CD4-positive, alpha-beta T cell treated with Interferon alpha-2 for 1 hour (primary cell): ENCODE data around the gene PNMT.

ENCODE experiments used
- DNase-seq, 2 donors: peaks; one replicate each; pipeline ENCODE4 v3.0.0-alpha.2; 2020 to 2022

PNMT gene

GRCh38 chr17:39634384-39634871 is 33.8 kb upstream of the PNMT start:
- peak in 1 of 2 donors; percentile 60 for DNase-seq

- no peak for DNase-seq
These were observed 32.6 kb upstream of the PNMT start for GRCh38 chr17:39635614-39636176.

- DNase-seq = no peak
These were observed 31.7 kb upstream of the PNMT start for GRCh38 chr17:39636587-39636926.

- peak; percentile 89 to 92 for DNase-seq
These were observed 31.1 kb upstream of the PNMT start, which contains the start of gene STARD3 for GRCh38 chr17:39636927-39637736. TSS of gene STARD3 (plus strand) at chr17:39637144. CDS start at chr17:39653532, 16,388 bp downstream.

GRCh38 chr17:39638317-39638716 is 29.9 kb upstream of the PNMT start:
- no peak for DNase-seq

DNA sequence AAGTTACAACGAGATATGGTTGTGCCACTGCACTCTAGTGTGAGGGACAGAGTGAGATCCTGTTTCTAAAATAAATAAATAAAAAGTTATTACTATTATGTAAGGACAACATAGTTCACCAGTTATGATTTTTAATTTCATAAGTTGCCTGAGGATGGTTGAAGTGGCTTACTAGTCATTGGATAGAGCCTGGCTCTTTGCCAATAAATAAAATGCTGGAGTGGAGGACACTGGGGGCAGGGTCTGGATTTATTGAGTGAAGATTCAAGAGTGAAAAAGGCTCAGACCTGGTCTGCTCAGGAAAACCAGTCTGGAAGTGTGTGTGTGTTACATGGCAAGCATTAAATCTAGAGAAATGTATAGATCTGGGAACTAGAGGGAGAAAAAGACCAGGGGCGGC is 29.2 kb upstream of the PNMT start:
- no peak for DNase-seq

- no peak for DNase-seq
These were observed 28.4 kb upstream of the PNMT start for GRCh38 chr17:39639566-39640458.

DNA sequence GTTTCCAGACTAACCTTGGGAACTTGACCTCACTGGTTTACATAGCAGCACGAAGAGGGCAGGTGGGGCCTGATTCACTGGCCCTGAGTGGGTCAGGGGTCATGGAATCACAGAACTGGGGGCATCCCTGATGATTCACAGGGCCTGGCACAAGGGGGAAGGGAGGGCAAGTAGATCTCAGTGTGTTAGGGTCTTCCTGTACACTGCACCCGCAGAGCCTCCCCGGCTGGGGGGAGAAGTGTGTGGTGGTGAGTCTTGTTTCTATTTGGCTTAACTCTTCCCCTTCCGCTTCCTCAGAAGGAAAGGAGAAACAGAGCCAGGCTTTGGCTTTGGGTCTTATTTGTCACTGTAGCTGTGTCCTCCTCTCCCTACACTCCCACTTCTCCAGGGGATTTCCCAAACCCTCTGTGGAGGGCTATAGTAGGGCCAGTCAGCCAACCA is 27.6 kb upstream of the PNMT start:
- no peak for DNase-seq

GRCh38 chr17:39641097-39641496 is 27.2 kb upstream of the PNMT start:
- no peak for DNase-seq

GRCh38 chr17:39641883-39642282 is 26.4 kb upstream of the PNMT start:
- no peak for DNase-seq

DNA sequence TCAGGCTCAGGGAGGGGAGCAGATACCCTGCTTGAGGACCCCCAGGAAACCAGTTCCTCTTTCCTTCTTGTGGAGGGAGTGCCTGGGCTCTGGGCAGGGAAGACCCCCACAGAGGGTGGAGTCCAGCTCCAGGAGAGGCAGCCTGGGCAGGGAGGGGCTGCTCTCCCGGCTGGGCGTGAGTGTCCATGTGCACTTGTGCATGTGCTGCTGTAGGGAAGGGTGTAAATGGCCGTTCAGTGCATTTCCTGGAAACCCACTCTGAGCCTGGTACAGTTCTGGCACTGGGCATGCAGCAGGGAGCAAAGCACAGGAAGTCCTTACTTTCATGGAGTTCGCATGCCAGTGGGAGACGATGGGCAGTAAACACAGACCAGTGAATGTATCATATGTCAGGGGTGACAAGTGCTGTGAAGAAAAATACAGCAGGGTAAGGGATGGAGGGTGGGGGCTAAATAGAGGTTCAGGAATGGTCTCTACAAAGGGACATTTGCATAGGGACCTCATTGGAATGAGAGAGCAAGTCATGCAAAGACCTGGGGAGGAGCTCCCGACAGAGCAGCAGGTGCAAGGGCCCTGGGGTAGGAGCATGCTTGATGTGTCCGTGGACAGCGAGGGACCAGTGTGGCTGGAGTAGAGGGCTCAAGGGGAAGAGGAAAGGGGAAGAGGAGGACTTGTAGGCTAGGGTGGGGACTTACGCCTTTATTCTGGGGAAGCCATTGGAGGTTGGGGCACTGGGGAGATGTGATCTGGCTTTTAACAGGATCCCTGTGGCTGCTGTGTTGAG is 25.8 kb upstream of the PNMT start:
- DNase-seq = no peak

DNA sequence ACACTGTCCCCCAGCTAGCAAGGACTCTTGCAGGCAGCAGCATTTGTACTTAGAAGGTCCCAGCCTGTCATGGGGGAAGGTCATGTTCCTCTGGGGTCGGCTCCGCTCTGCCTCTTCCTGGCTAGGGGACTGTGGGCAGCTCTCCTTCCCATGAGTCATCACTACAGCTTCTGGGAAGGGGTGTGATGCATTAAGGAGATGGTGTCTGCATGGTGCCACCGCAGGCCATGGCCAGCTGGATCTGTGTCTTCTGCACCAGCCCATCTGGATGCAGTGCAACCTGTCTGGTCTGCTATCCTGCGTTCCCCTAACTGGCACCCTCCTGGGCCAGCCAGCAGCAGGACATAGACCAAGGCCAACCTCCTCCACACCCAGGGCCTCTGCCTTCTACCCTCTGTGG is 25.0 kb upstream of the PNMT start:
- DNase-seq = no peak

DNA sequence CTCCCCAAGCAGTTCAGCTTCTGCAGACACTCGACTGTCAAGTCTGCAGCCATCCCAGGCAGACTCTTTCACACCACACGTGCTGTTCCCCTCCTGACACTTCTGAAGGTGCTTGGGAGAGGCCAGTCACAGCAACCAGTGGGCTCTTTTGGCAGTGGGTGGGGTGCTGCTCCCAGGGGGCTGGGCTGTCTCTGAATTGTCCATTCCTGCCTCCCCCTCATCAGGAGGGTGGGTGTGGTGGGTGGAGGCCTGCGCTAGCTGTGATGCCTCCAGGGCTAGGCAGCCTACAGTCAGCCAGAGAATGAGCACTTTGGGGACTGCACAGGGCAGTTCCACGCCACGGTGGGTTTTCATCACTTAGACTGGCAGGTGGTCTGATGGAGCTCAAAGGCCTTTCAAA is 21.0 kb upstream of the PNMT start:
- no peak for DNase-seq

DNA sequence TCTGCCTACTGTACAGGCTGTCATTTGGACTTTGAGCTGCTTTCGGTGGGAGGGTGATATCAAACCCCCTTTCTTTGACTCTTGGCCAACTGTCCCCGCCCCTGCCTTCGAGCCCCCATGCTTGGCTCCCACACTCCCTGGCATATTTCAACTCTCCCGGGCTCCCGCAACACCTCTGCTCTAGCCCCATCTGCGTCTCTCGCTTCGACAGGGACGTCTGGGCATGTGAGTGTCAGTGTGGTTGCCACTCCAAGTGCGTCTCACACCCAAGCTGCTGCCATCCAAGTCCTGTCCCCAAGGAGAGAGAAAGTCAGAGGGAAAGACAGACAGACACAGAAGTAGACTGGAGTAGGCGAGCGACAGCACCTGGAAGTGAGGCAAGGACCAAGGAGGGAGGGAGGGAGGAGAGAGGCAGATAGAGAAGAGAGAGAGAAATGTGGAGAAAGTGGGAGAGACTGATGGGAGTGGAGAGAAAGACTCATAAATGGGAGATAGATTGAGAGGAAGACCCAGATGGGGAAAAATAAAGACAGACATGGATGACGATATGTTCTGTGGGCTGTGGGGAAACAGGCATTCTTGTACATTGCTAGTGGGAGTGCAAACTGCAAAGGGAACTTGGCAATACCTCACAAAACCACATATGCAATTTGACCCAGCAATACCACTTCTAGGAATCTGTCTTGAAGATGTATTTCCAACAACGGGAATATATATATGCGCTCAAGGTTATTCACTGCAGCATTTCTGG is 19.5 kb upstream of the PNMT start:
- DNase-seq = no peak

DNA sequence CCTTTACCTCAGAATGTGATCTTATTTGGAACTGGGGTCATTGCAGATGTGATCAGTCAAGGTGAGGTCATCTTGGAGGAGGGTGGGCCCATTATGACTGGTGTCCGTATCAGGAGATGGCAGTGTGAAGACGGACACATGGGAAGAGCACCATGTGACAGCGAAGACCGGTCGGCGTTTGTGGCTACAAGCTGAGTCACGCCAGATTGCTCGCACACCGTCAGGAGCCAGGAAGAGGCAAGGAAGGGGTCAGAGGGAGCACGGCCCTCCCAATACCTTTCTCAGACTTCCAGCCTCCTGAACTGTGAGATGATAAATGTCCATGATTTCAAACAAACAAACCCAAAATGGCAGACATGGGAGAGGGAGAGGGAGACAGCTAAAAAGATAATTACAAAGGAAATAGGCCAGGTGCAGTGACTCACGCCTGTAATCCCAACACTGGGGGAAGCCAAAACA is 18.1 kb upstream of the PNMT start:
- DNase-seq = no peak

GRCh38 chr17:39651923-39652586 is 16.2 kb upstream of the PNMT start:
- no peak for DNase-seq

GRCh38 chr17:39652587-39653315 is 15.5 kb upstream of the PNMT start:
- no peak for DNase-seq

GRCh38 chr17:39653316-39653661 is 15.0 kb upstream of the PNMT start:
- DNase-seq = no peak

DNA sequence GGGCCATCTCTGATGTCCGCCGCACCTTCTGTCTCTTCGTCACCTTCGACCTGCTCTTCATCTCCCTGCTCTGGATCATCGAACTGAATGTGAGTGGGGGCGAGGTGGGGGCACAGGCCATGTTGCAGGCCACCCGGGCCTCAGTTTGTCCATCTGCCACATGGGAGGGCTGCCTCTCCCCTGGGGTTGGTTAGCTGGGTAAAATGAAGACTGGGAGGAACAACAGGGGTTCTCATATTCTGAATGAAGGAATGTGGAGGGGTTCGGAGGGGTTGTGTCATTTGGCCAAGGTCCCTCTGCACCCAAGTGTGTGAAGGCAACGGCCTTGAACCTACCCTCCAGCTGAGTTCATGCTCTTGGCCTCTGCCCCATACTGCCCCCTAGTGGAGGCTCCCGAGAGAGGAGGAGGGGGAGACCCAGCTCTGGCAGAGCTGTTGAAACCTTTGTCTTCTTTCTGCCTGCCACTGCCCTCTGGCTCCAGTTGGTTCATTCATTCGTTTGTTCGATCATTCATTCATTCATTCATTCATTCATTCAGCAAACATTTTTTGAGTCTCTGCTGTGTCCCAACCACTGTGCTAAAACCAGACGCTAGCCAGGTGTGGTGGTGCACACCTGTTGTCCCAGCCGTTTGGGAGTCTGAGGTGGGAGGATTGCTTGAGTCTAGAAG is 14.5 kb upstream of the PNMT start:
- peak; percentile 72 to 84 for DNase-seq

- DNase-seq = no peak
These were observed 13.1 kb upstream of the PNMT start for GRCh38 chr17:39655105-39655504.
